RCC 7860 (cell line): ENCODE measurements around the gene HTT.
"Not testable (repeated sequence)": the region's sequence is repeated elsewhere in the genome, so short reads cannot be mapped to it uniquely, and the experiment has no call there.

Experiments
- DNase-seq: peaks from one replicate; pipeline ENCODE4 v3.0.0-alpha.2; 2015; ENCODE audit warnings: low spot score
- FAIRE-seq: peaks from 2 replicates; lab custom pipeline; 2012; peaks lifted over from hg19 to GRCh38; lab: Jason Lieb, UNC

The HTT gene

GRCh38 chr4:3075652-3075981, 1.1 kb downstream of the HTT start:
- DNase-seq (peak; percentile 35), FAIRE-seq (no peak)

- FAIRE-seq (no peak), DNase-seq (no peak)
Measured at GRCh38 chr4:3077796-3078195, 3.3 kb downstream of the HTT start.

GRCh38 chr4:3079694-3080123, 5.2 kb downstream of the HTT start:
- FAIRE-seq (no peak), DNase-seq (no peak)

GRCh38 chr4:3082925-3083515, 8.5 kb downstream of the HTT start:
- DNase-seq (no peak), FAIRE-seq (no peak)

GRCh38 chr4:3083732-3084131, 9.3 kb downstream of the HTT start:
- FAIRE-seq (no peak), DNase-seq (no peak)

- FAIRE-seq: no peak
- DNase-seq: no peak
Measured at GRCh38 chr4:3085948-3086670, 11.6 kb downstream of the HTT start.

- FAIRE-seq (no peak), DNase-seq (no peak)
Measured at GRCh38 chr4:3087115-3087797, 12.8 kb downstream of the HTT start.

- FAIRE-seq (no peak), DNase-seq (no peak)
Measured at GRCh38 chr4:3091464-3091863, 17.0 kb downstream of the HTT start.

- DNase-seq, FAIRE-seq: not testable (repeated sequence)
Measured at GRCh38 chr4:3094701-3095100, 20.2 kb downstream of the HTT start.

- DNase-seq (no peak), FAIRE-seq (no peak)
Measured at GRCh38 chr4:3096202-3096601, 21.7 kb downstream of the HTT start.

GRCh38 chr4:3098346-3098745, 23.9 kb downstream of the HTT start:
- no peak for FAIRE-seq
- DNase-seq: no peak

GRCh38 chr4:3106339-3107186, 32.1 kb downstream of the HTT start:
- peak; percentile 88 for FAIRE-seq
- DNase-seq: peak; percentile 86

- FAIRE-seq (no peak), DNase-seq (no peak)
Measured at GRCh38 chr4:3107271-3107670, 32.8 kb downstream of the HTT start.

- FAIRE-seq: no peak
Measured at GRCh38 chr4:3107691-3108121, 33.2 kb downstream of the HTT start.

GRCh38 chr4:3108211-3108610, 33.7 kb downstream of the HTT start:
- no peak for DNase-seq
- FAIRE-seq: no peak

More at GRCh38 chr4:3107691-3108121, 33.2 kb downstream of the HTT start:
- no peak for DNase-seq

- DNase-seq: no peak
- FAIRE-seq: no peak
Measured at GRCh38 chr4:3111461-3111860, 37.0 kb downstream of the HTT start.

- DNase-seq: no peak
- no peak for FAIRE-seq
Measured at GRCh38 chr4:3112201-3112600, 37.7 kb downstream of the HTT start.

GRCh38 chr4:3112609-3113469, 38.4 kb downstream of the HTT start:
- DNase-seq: no peak
- FAIRE-seq: no peak

- DNase-seq (no peak), FAIRE-seq (no peak)
Measured at GRCh38 chr4:3114377-3114776, 39.9 kb downstream of the HTT start.

GRCh38 chr4:3115637-3116270, 41.3 kb downstream of the HTT start:
- FAIRE-seq: no peak

More at GRCh38 chr4:3115637-3116270, 41.3 kb downstream of the HTT start:
- DNase-seq: peak; percentile 32
